Posterior vena cava (tissue), 2 donors: ENCODE data around the gene ABCF2. TPM values are rescaled to one million over a fixed set of nuclear protein-coding genes. Genes with fewer than 3 reads are reported as not detected.

Experiments
- DNase-seq: peaks from one replicate; pipeline ENCODE4 v3.0.0-alpha.2; 2020; ENCODE audit warnings: low spot score
- intact Hi-C, 2 donors: fragments of 100-400 bp; cut with DNase I; formaldehyde crosslinking; loops; one replicate each; pipeline versions ENCODE4 v1.14.1 to v1.14.2; 2022 to 2023
- total RNA-seq, 2 donors: library from RNA; stranded (reverse); fragmentation: NEBNext Ultra II Directional; extraction: Animal tissue kit (Norgen Biotek cat#: 25700); gene quantifications; one replicate each; pipeline ENCODE4 v1.2.1, GENCODE V29; 2021
- donor health status: DM: yes; HTN: yes; CAD: no.
- donor health status: DM: yes; HTN: yes; CAD: no.

Gene ABCF2
- total RNA-seq, 2 donors from 2014 or later, result 24.4 to 27.4 TPM

- no peak for DNase-seq
- intact Hi-C loops, result no loop called here
Measured at GRCh38 chr7:151207315-151207714, 19.7 kb downstream of the ABCF2 start.

GRCh38 chr7:151206914-151207313 lies 20.1 kb downstream of the ABCF2 start:
- intact Hi-C loops, result no loop called here
- peak; percentile 13 for DNase-seq

- intact Hi-C loops, result no loop called here
- DNase-seq, result peak; percentile 18
Measured at GRCh38 chr7:151205730-151206129, 21.3 kb downstream of the ABCF2 start.

GRCh38 chr7:151204383-151205032 lies 22.5 kb downstream of the ABCF2 start:
- intact Hi-C loops, result no loop called here
- DNase-seq, result no peak

GRCh38 chr7:151202836-151203235 lies 24.2 kb downstream of the ABCF2 start:
- intact Hi-C loops, result no loop called here
- DNase-seq, result peak; percentile 73

GRCh38 chr7:151201751-151202150 lies 25.3 kb downstream of the ABCF2 start:
- DNase-seq, result no peak
- intact Hi-C loops, result no loop called here

- intact Hi-C loops, result no loop called here
- no peak for DNase-seq
Measured at GRCh38 chr7:151201344-151201743, 25.7 kb downstream of the ABCF2 start.

- no peak for DNase-seq
- intact Hi-C loops, result no loop called here
Measured at GRCh38 chr7:151198945-151199848, 27.8 kb downstream of the ABCF2 start.

- intact Hi-C loops, result no loop called here
- DNase-seq, result no peak
Measured at GRCh38 chr7:151197932-151198331, 29.1 kb downstream of the ABCF2 start.

- intact Hi-C loops, result no loop called here
- no peak for DNase-seq
Measured at GRCh38 chr7:151195616-151196450, 31.2 kb downstream of the ABCF2 start.

- intact Hi-C loops, result no loop called here
- no peak for DNase-seq
Measured at GRCh38 chr7:151194188-151194587, 32.8 kb downstream of the ABCF2 start.

GRCh38 chr7:151193203-151193978 lies 33.6 kb downstream of the ABCF2 start:
- intact Hi-C loops, result loop anchor here in 1 of 2 donors (2.0 kb wide), 1 partner anchor 239 kb away; no protein-coding TSS in a partner anchor
- no peak for DNase-seq

- no peak for DNase-seq
- intact Hi-C loops, result loop anchor here in 1 of 2 donors (2.0 kb wide), 1 partner anchor 241 kb away; no protein-coding TSS in a partner anchor
Measured at GRCh38 chr7:151192002-151192539, 34.9 kb downstream of the ABCF2 start.

- no peak for DNase-seq
- intact Hi-C loops, result no loop called here
Measured at GRCh38 chr7:151191544-151191943, 35.5 kb downstream of the ABCF2 start.

GRCh38 chr7:151189038-151189437 lies 38.0 kb downstream of the ABCF2 start:
- intact Hi-C loops, result no loop called here
- DNase-seq, result no peak

- intact Hi-C loops, result no loop called here
- peak; percentile 61 for DNase-seq
Measured at GRCh38 chr7:151188252-151188542, 38.8 kb downstream of the ABCF2 start.

- intact Hi-C loops, result no loop called here
- peak; percentile 72 for DNase-seq
Measured at GRCh38 chr7:151187409-151188251, 39.4 kb downstream of the ABCF2 start.
